Mucosa of rectum (tissue), 2 donors: Measurements from ENCODE around the gene INPP5D.

ENCODE experiments used
- H3K27ac ChIP-seq, 2 donors: one replicate each; pipeline ENCODE4 v1.7.0; 2013; ENCODE audit warnings: inconsistent platforms in 2 of 2, low read depth in 2 of 2, low read length in 2 of 2
- H3K27me3 ChIP-seq, 2 donors: one replicate each; pipeline ENCODE4 v1.7.0; 2013; ENCODE audit warnings: low read length in 2 of 2; ENCODE audit not compliant: control insufficient read depth in 2 of 2, insufficient read depth in 2 of 2
- H3K36me3 ChIP-seq, 2 donors: one replicate each; pipeline ENCODE4 v1.7.0; 2013; ENCODE audit warnings: low read length in 2 of 2; ENCODE audit not compliant: control insufficient read depth in 2 of 2, insufficient read depth in 2 of 2
- H3K4me1 ChIP-seq, 2 donors: one replicate each; pipeline ENCODE4 v1.7.0; 2013; ENCODE audit warnings: low read length in 2 of 2, mild to moderate bottlenecking in 1 of 2; ENCODE audit not compliant: control insufficient read depth in 2 of 2, insufficient read depth in 2 of 2
- H3K4me3 ChIP-seq, 2 donors: one replicate each; pipeline ENCODE4 v1.7.0; 2013; ENCODE audit warnings: low read length in 2 of 2
- H3K9ac ChIP-seq, 2 donors: one replicate each; pipeline ENCODE4 v1.7.0; 2013; ENCODE audit warnings: low read length in 2 of 2, low read depth in 1 of 2, mild to moderate bottlenecking in 1 of 2
- H3K9me3 ChIP-seq, 2 donors: one replicate each; pipeline ENCODE4 v1.7.0; 2013; ENCODE audit warnings: low read length in 2 of 2; ENCODE audit not compliant: control insufficient read depth in 2 of 2
- donor health status: healthy.
- donor health status: Normal muscosa, but diverticular disease.

INPP5D gene

DNA sequence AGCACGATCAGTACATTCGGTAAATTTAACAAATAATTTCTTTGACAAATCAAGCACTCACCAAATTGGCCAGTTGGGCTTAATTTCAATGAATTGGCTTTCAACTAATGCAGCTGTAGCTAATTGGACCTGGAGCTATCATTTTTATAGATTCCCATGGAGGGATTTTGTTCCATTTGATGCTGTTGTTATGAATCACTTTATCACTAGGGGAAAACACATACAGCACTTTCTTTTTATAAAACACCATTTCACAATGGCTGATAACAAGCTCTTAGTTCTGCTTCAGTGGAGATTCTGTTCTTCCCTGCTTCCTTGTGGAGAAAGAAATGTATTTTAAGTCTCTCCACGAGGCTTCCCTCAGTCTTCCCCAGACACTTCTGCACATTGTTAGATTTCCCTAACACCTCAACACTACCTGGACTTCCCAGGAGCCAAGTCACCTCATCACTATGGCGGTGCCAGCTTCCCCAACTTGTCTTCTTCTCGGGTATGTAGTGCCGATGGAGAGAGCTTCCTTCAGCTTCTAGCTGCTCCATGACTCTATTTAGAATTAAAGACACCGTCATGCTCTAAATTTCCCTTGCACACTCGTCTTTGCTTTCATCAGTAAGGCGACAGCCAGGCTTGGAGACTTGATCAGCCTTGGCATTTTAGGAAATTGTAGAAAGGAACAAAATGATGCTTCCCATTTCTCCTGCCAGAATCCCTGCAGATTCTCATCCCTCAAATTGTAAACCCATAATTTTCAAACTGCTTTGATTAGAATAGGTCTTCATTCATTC is 72.0 kb downstream of the INPP5D start:
- Histone ChIP-seq H3K4me3 (no peak overlapping the region), H3K9ac (no peak overlapping the region), H3K27me3 (no peaks in the 10 kb centered on the region), H3K9me3 (no peaks in the 10 kb centered on the region), H3K27ac (no peak overlapping the region), H3K36me3 (peaks cover 0 to 16% of the 10 kb centered on the region in 2 donors), H3K4me1 (no peaks in the 10 kb centered on the region)

DNA sequence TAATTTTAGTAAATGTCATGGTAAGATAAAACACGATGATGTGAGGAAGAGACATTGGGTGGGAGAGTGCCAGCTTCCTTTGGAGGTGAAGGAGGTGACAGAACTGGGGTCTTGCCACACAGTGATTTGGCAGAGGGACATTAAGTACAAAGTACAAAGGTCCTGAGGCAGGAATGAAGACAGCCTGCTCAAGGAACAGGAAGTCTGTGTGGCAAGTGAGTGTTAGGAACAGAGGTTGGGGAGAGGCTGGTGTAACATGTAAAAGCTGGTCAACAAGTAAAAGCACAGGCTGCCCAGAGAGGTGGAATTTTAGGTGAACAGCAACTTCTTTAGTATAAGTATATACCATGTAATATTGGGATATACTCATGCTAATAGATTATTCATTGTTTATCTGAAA is 73.1 kb downstream of the INPP5D start:
- H3K27ac ChIP-seq: no peak overlapping the region
- no peak overlapping the region for H3K9ac ChIP-seq
- peaks cover 0 to 16% of the 10 kb centered on the region in 2 donors for H3K36me3 ChIP-seq
- no peaks in the 10 kb centered on the region for H3K27me3 ChIP-seq
- no peaks in the 10 kb centered on the region for H3K9me3 ChIP-seq
- H3K4me3 ChIP-seq: no peak overlapping the region
- no peaks in the 10 kb centered on the region for H3K4me1 ChIP-seq

DNA sequence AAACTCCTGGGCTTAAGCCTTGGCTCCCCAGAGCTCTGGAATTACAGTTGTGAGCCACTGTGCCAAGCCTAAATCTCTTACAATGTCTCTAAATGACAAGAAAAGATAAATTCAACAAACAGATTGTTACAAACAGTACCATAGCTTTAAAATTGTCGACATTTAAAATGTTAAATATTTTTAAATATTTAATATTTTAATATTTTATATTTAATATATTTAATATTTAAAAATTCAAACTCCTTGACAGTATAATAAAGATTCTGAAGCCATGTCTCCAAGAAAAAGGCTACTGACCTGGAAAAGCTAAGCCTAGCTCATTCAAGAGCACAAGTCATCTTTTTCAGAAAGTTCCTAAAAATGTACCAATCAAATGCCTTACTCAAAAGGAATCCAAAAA is 75.3 kb downstream of the INPP5D start:
- peaks cover 0 to 18% of the 10 kb centered on the region in 2 donors for H3K36me3 ChIP-seq
- H3K27ac ChIP-seq: no peak overlapping the region
- no peak overlapping the region for H3K4me3 ChIP-seq

DNA sequence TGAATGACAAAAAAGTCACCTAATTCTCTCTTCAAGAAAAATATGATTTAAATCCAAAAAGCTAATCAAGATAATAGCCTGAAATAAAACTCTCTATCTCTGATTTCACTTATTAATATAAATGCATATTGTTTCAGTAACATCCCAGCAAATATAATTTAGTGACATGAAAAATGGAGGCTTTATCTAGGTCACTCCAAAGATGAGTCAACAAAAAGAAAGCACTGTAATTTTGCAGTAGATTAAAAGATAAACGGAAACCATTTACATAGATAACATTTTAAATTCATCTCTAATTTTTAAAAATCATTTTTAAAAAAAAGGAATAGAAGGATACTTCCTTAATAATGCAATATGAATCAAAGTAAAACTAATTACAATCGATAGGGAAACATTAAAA is 76.9 kb downstream of the INPP5D start:
- H3K9me3 ChIP-seq: no peaks in the 10 kb centered on the region
- peaks cover 0 to 9% of the 10 kb centered on the region in 2 donors for H3K36me3 ChIP-seq
- H3K27ac ChIP-seq: no peak overlapping the region
- H3K27me3 ChIP-seq: no peaks in the 10 kb centered on the region
- H3K9ac ChIP-seq: no peak overlapping the region
- H3K4me1 ChIP-seq: no peaks in the 10 kb centered on the region
- H3K4me3 ChIP-seq: no peak overlapping the region

More for the DNA sequence above, 75.3 kb downstream of the INPP5D start:
- Histone ChIP-seq H3K4me1 (no peaks in the 10 kb centered on the region), H3K9ac (no peak overlapping the region), H3K27me3 (no peaks in the 10 kb centered on the region), H3K9me3 (no peaks in the 10 kb centered on the region)

DNA sequence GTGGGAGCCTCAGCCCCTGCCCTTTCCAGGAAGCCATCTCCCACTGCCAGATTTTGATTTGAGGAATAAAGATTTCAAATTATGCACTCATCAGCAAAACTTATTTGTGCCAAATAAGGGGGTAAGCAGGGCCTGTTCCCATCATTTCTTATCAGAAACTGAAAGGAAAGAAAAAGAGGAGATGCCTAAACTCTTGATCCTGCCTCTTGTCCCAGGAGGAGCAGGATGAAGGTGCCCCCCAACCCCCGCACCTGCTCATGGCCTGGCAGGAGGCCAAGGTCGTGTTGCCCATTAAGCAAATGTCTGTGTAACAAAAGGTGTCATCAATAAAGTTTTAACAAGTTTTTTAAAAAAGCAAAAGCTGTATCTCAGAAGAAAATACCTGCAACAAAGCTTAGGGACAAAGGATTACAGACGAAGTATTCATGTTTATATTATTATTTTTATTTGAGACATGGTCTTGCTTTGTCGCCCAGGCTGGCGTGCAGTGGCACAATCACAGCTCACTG is 80.0 kb downstream of the INPP5D start:
- Histone ChIP-seq H3K4me3 (no peak overlapping the region), H3K9ac (no peak overlapping the region), H3K36me3 (peaks cover 0 to 2% of the 10 kb centered on the region in 2 donors), H3K27me3 (no peaks in the 10 kb centered on the region), H3K4me1 (no peaks in the 10 kb centered on the region), H3K9me3 (no peaks in the 10 kb centered on the region), H3K27ac (no peak overlapping the region)

DNA sequence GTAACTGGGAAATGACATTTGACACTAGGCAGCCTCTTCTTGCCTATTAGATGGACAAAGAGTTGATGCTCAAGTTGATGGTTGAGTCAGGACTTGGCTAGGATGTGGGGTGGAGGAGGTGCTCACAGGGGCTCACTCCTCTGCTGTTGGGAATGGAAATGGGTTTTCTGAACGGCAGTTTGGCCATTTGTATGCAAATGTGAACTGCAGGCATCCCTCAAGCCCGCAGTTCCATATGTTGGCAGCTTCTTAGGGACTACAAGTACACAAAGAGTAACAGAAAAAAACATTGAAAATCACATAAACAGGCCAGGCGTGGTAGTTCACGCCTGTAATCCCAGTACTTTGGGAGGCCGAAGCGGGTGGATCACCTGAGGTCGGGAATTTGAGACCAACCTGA is 80.8 kb downstream of the INPP5D start:
- Histone ChIP-seq H3K27ac (no peak overlapping the region), H3K36me3 (peaks cover 0 to 3% of the 10 kb centered on the region in 2 donors), H3K9ac (no peak overlapping the region)

DNA sequence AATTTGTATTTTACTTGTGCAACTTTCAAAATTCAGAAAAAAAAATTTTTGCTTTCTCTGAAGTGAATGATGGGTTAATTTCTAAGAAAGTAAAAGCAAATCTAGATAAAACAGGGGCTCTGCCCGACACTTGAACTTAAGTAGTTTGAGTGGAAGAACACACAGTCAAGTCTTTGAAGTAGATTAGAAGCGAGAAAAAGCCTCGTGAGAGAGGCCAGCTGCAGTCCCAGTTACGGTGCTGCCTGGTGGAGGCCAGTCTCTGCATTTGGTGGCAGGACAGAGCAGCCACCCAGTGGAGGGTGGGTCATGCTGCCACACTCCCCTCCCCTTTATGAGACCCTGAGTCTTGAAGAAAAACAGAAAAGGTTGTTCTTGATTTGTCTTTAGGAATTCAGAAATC is 81.8 kb downstream of the INPP5D start:
- Histone ChIP-seq H3K9me3 (no peaks in the 10 kb centered on the region), H3K4me3 (no peak overlapping the region), H3K27me3 (no peaks in the 10 kb centered on the region), H3K4me1 (no peaks in the 10 kb centered on the region), H3K27ac (no peak overlapping the region), H3K9ac (no peak overlapping the region), H3K36me3 (peaks cover 0 to 10% of the 10 kb centered on the region in 2 donors)

More for the DNA sequence above, 80.8 kb downstream of the INPP5D start:
- Histone ChIP-seq H3K4me3 (no peak overlapping the region), H3K27me3 (no peaks in the 10 kb centered on the region), H3K9me3 (no peaks in the 10 kb centered on the region), H3K4me1 (no peaks in the 10 kb centered on the region)

DNA sequence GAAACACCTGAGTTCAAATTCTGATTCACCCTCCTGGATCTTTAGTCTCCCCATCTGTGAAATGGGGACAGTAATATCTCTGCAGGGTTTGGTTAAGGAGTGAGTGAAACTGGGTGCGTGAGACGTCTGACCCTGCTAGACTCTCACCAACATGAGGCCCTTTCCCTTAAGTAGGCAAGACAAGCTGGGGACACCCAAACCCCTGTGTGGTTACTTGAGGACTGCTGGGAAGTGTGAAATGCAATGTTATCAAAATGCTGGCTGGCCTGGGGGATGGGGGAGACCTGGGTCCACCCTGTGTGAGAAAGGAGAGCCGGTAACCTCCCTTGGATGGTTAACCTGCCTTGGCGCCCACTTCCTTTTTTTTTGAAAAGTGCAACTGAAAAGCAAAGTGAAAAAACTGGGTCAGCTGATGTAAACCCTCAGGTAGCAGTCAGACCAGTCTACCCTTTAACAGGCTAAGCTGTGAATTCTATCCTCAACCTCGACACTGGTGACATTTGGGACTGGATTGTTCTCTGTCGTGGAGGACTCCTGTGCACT is 82.3 kb downstream of the INPP5D start:
- H3K9ac ChIP-seq: no peak overlapping the region
- H3K4me1 ChIP-seq: no peaks in the 10 kb centered on the region
- H3K27ac ChIP-seq: no peak overlapping the region
- no peaks in the 10 kb centered on the region for H3K9me3 ChIP-seq
- H3K27me3 ChIP-seq: no peaks in the 10 kb centered on the region
- no peak overlapping the region for H3K4me3 ChIP-seq
- peaks cover 0 to 12% of the 10 kb centered on the region in 2 donors for H3K36me3 ChIP-seq

DNA sequence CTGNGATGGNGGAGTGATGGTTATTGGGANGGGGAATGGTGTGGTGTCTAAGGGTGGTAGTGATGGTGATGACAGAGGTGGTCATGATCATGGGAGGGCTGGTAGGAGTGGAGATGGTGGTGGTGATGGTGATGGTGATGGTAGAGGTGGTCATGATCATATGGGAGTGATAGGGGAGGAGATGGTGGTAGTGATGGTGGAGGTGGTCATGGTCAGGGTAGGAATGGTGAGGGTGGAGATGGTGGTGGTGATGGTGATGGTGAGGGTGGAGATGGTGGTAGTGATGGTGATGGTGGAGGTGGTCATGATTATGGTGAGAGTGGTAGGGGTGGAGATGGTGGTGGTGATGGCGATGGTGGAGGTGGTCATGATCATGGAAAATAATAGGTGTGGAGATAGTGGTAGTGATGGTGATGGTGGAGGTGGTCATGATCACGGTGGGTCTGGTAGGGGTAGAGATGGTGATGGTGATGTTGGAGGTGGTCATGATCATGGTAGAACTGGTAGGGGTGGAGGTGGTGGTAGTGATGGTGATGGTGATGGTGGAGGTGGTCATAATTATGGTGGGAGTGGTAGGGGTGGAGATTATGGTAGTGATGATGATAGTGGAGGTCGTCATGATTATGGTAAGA is 83.7 kb downstream of the INPP5D start:
- H3K9me3 ChIP-seq: no peaks in the 10 kb centered on the region
- no peak overlapping the region for H3K9ac ChIP-seq
- no peak overlapping the region for H3K4me3 ChIP-seq
- H3K4me1 ChIP-seq: no peaks in the 10 kb centered on the region
- H3K27me3 ChIP-seq: no peaks in the 10 kb centered on the region
- no peak overlapping the region for H3K27ac ChIP-seq
- H3K36me3 ChIP-seq: peaks cover 0 to 21% of the 10 kb centered on the region in 2 donors

DNA sequence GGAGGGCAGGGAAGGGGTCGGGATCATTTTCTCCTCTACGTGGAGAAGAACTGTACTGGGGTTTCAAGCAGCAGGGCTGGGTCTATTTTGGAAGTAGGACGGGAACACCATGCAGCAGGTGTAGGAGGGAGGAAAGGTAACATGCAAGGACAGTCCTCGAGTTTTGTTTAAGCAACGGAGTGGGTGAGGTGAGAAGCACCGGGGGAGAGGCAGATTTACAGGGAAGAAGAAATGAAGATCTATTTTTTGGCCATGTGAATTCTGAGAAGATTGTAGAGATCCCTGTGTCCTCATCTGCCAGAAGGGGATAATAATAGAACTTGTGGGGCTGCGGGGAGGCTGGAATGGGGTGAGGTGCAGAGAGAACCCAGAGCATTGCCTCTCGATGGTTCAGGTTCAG is 85.6 kb downstream of the INPP5D start:
- no peak overlapping the region for H3K9ac ChIP-seq
- peaks cover 0 to 23% of the 10 kb centered on the region in 2 donors for H3K36me3 ChIP-seq
- H3K4me3 ChIP-seq: no peak overlapping the region
- H3K4me1 ChIP-seq: no peaks in the 10 kb centered on the region
- no peaks in the 10 kb centered on the region for H3K9me3 ChIP-seq
- no peaks in the 10 kb centered on the region for H3K27me3 ChIP-seq
- no peak overlapping the region for H3K27ac ChIP-seq
